Thymus (tissue), 14 donors: ENCODE measurements around the gene NOL4. TPM values are rescaled to one million over a fixed set of nuclear protein-coding genes. Genes with fewer than 3 reads are reported as not detected.
"Not testable (repeated sequence)": the region's sequence is repeated elsewhere in the genome, so short reads cannot be mapped to it uniquely, and the experiment has no call there.

Experiments
- DNase-seq, 9 donors: peaks; one replicate each; pipeline ENCODE4 v3.0.0-alpha.2; 2013; ENCODE audit warnings: low spot score in 9 of 9, low read depth in 6 of 9, missing footprints in 1 of 9
- H3K27ac ChIP-seq, 2 donors: one replicate each; pipeline ENCODE4 v1.5.1; 2013; ENCODE audit warnings: control low read depth in 1 of 2, low read depth in 1 of 2, low read length in 1 of 2, mild to moderate bottlenecking in 1 of 2, moderate library complexity in 1 of 2
- H3K27me3 ChIP-seq, 2 donors: one replicate each; pipeline ENCODE4 v1.5.1; 2013; ENCODE audit warnings: low read length in 1 of 2; ENCODE audit not compliant: control insufficient read depth in 2 of 2, insufficient read depth in 1 of 2
- H3K36me3 ChIP-seq, 2 donors: one replicate each; pipeline ENCODE4 v1.5.1; 2013; ENCODE audit warnings: low read length in 1 of 2, mild to moderate bottlenecking in 1 of 2, moderate library complexity in 1 of 2; ENCODE audit not compliant: control insufficient read depth in 2 of 2, insufficient read depth in 2 of 2
- H3K4me1 ChIP-seq, 2 donors: one replicate each; pipeline ENCODE4 v1.5.1; 2013; ENCODE audit warnings: low read length in 2 of 2; ENCODE audit not compliant: control insufficient read depth in 2 of 2, insufficient read depth in 2 of 2
- H3K4me3 ChIP-seq, 2 donors: one replicate each; pipeline ENCODE4 v1.5.1; 2013; ENCODE audit warnings: low read length in 2 of 2, control low read depth in 1 of 2, mild to moderate bottlenecking in 1 of 2
- H3K9me3 ChIP-seq, 2 donors: one replicate each; pipeline ENCODE4 v1.5.1; 2013; ENCODE audit warnings: low read length in 1 of 2, mild to moderate bottlenecking in 1 of 2; ENCODE audit not compliant: control insufficient read depth in 2 of 2, insufficient read depth in 1 of 2
- WGBS: extraction: QIAGEN DNeasy Blood & Tissue Kit; methylation state at CpG from one replicate; pipeline ENCODE4 v1.1.7; 2013; 5-methylcytosine and 5-hydroxymethylcytosine counted together
- long read RNA-seq, 10 donors: transcript quantifications; one replicate each; lab custom pipeline, GENCODE V29; 2026
- polyA plus RNA-seq: library from polyadenylated mRNA; stranded (reverse); fragments of 200-250 nt; gene quantifications from one replicate; pipeline ENCODE4 v1.2.3, GENCODE V29; 2013
- total RNA-seq: library from RNA; stranded (reverse); fragments of 120-200 nt; gene quantifications from one replicate; pipeline ENCODE4 v1.2.4, GENCODE V29; 2013
- donor health status: healthy.

The NOL4 gene
- 0.61 TPM for total RNA-seq
- polyA plus RNA-seq, result 0.11 TPM
- long read RNA-seq, donor 1, result 0 reads
- long read RNA-seq, donor 2, result 0 reads
- long read RNA-seq, donor 3, result 0 reads
- long read RNA-seq, donor 4, partial matches to known transcripts, result 0 of 1 reads
- long read RNA-seq, donor 4, other reads (novel, unspliced or antisense), result 0 of 1 reads
- long read RNA-seq, donor 5, result 0 reads
- long read RNA-seq, donor 6, result 0 reads
- long read RNA-seq, donor 7, partial matches to known transcripts, result 0 of 1 reads
- long read RNA-seq, donor 7, other reads (novel, unspliced or antisense), result 0 of 1 reads
- long read RNA-seq, donor 8, result 0 reads
- long read RNA-seq, donor 9, result 0 reads
- long read RNA-seq, donor 10, result 0 reads

GRCh38 chr18:34224423-34225217 is at the start of gene NOL4:
NOL4 (minus strand) TSS chr18:34224913; CDS start chr18:34223253, 1,660 bp downstream.
- H3K4me1 ChIP-seq, result no peaks in the 10 kb centered on the region
- no peak within 1 kb of the TSS for H3K27ac ChIP-seq
- WGBS, result 3% methylated on average over 56 of the region's 56 CpGs
- no peaks in the 10 kb centered on the region for H3K9me3 ChIP-seq
- no peaks in the 10 kb centered on the region for H3K36me3 ChIP-seq
- no peak within 1 kb of the TSS for H3K4me3 ChIP-seq
- DNase-seq, result peak in 1 of 9 donors; percentile 5
- H3K27me3 ChIP-seq, result peaks cover 39 to 50% of the 10 kb centered on the region in 2 donors

DNA sequence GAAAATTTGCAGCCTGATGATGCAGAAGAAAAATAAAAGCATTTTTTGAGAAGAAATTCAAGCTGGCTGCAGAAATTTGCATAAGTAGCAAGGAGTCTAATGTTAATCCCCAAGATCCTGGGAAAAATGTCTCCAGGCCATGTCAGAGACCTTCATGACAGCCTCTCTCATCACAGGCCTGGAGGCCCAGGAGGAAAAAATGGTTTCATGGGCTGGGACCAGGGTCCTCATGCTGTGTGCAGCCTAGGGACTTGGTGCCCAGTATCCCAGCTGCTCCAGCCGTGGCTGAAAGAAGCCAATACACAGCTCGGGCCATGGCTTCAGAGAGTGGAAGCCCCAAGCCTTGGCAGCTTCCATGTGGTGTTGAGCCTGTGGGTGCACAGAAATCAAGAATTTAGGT is 41.3 kb upstream of the NOL4 start:
- not testable (repeated sequence) for H3K4me3 ChIP-seq, H3K27ac ChIP-seq, H3K36me3 ChIP-seq, H3K27me3 ChIP-seq, H3K4me1 ChIP-seq, H3K9me3 ChIP-seq, DNase-seq
- 85% methylated on average over 2 of the region's 2 CpGs for WGBS

DNA sequence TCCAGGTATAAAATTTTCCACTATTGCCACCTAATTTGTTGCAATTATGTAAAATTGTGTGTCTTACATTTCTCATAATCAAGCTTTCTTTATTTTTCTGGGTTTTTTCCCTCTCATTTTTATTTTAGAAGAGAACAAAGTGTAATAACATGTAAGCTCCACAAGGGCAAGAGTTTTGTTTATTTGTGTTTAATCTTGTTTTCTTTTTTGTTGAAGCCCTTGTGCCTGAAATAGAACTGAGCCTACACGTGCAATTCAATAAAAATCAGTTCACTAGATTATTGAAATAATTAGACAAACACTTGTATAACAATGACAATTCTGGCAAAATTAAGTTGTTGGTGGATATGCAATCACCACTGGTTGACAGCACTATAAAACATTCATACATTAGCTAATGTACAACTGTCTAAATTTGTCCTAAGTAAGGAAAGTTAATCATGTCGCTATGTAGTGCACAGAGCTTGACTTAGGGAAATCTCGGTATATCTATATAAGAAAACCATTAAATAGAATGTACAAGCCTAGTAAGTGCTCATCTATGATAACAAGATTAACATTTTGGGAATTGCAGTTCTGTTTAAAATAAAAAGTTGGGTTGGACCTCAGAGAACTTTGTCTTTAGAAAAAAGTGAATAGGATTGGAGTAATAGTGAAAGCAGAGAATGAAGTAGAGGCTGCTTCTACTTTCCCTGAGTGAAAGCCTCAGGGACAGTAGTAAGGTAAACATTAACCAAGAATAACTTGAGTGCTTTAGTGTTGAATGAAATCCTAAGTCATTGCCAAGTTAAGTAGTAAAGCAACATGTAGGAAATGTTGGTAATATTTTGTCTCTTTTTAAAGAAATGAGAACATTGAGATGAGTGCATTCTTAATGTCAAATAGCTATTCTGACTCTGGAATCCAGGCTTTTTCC is 37.4 kb upstream of the NOL4 start:
- H3K27me3 ChIP-seq, result no peaks in the 10 kb centered on the region
- H3K4me1 ChIP-seq, result no peaks in the 10 kb centered on the region
- no peak overlapping the region for H3K27ac ChIP-seq
- 90% methylated on average over 3 of the region's 3 CpGs for WGBS
- no peak for DNase-seq
- H3K4me3 ChIP-seq, result no peak overlapping the region
- no peaks in the 10 kb centered on the region for H3K9me3 ChIP-seq
- no peaks in the 10 kb centered on the region for H3K36me3 ChIP-seq

DNA sequence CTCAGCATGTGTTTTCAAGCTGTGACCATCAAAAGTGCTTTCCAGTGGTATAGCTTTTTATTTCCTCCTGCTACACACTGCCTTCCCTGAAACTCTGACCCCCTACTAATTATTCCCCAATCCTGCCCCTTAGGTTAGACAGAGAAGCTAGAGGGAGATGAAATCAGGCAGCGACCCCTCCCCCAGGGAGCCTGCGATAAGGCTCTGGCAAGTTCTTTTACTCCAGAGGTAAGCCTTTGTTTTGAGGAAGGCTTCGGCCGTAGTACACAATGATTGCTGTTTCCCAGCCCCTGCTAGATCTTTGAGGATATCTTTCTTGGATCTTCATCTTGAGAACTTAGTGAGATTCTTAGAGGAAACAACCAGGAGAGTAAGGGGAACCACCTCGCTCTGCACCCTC is 33.5 kb upstream of the NOL4 start:
- no peak overlapping the region for H3K27ac ChIP-seq
- no peak overlapping the region for H3K4me3 ChIP-seq
- H3K4me1 ChIP-seq, result no peaks in the 10 kb centered on the region
- H3K9me3 ChIP-seq, result no peaks in the 10 kb centered on the region
- no peaks in the 10 kb centered on the region for H3K27me3 ChIP-seq
- 55% methylated on average over 5 of the region's 5 CpGs for WGBS
- no peaks in the 10 kb centered on the region for H3K36me3 ChIP-seq
- no peak for DNase-seq

GRCh38 chr18:34251919-34252318 is 27.2 kb upstream of the NOL4 start:
- no peaks in the 10 kb centered on the region for H3K36me3 ChIP-seq
- no peaks in the 10 kb centered on the region for H3K9me3 ChIP-seq
- no peaks in the 10 kb centered on the region for H3K27me3 ChIP-seq
- no peak overlapping the region for H3K27ac ChIP-seq
- 94% methylated on average over 2 of the region's 2 CpGs for WGBS
- no peak for DNase-seq
- H3K4me1 ChIP-seq, result no peaks in the 10 kb centered on the region
- H3K4me3 ChIP-seq, result no peak overlapping the region

GRCh38 chr18:34248727-34249126 is 24.0 kb upstream of the NOL4 start:
- H3K36me3 ChIP-seq, result no peaks in the 10 kb centered on the region
- no peaks in the 10 kb centered on the region for H3K4me1 ChIP-seq
- no peaks in the 10 kb centered on the region for H3K9me3 ChIP-seq
- no peak for DNase-seq
- 98% methylated on average over 3 of the region's 3 CpGs for WGBS
- H3K4me3 ChIP-seq, result no peak overlapping the region
- H3K27me3 ChIP-seq, result no peaks in the 10 kb centered on the region
- no peak overlapping the region for H3K27ac ChIP-seq

DNA sequence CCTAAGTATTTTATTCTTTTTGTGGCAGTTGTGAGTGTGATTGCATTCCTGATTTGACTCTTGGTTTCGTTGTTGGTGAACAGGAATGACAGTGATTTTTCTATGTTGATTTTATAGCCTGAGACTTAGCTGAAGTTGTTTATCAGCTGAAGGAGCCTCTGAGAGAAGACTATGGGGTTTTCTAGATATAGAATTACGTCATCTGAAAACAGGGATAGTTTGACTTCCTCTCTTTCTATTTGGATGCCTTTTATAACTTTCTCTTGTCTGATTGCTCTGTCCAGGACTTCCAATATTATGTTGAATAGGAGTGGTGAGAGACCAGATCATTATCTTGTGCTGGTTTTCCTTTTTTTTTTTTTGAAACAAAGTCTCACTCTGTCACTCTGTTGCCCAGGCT is 18.0 kb upstream of the NOL4 start:
- 82% methylated on average over 2 of the region's 2 CpGs for WGBS
- DNase-seq, result no peak
- H3K4me3 ChIP-seq, result no peak overlapping the region

DNA sequence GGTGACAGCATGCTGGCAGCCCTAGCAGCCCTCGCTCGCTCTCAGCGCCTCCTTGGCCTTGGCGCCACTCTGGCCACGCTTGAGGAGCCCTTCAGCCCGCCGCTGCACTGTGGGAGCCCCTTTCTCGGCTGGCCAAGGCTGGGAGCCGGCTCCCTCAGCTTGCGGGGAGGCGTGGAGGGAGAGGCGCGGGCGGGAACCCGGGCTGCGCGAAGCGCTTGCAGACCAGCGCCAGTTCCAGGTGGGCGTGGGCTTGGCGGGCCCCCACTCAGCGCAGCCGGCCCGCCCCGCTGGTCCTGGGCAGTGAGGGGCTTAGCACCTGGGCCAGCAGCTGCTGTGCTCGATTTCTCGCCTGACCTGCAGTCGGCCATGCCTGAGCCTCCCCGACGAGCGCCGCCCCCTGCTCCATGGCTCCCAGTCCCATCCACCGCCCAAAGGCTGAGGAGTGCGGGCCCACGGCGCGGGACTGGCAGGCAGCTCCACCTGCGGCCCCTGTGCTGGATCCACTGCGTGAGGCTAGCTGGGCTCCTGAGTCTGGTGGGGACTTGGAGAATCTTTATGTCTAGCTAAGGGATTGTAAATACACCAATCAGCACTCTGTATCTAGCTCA is 9.2 kb upstream of the NOL4 start:
- H3K36me3 ChIP-seq, H3K27me3 ChIP-seq, DNase-seq, H3K9me3 ChIP-seq, H3K4me1 ChIP-seq, H3K27ac ChIP-seq, H3K4me3 ChIP-seq: not testable (repeated sequence)
- WGBS, result 98% methylated on average over 39 of the region's 39 CpGs

More for the DNA sequence above, 18.0 kb upstream of the NOL4 start:
- no peak overlapping the region for H3K27ac ChIP-seq
- no peaks in the 10 kb centered on the region for H3K4me1 ChIP-seq
- H3K27me3 ChIP-seq, result no peaks in the 10 kb centered on the region
- H3K36me3 ChIP-seq, result no peaks in the 10 kb centered on the region
- no peaks in the 10 kb centered on the region for H3K9me3 ChIP-seq
